Activated CD4-positive, alpha-beta T cell treated with anti-CD3 and anti-CD28 coated beads for 36 hours (primary cell): Measurements from ENCODE around the gene FAAH. TPM values are rescaled to one million over a fixed set of nuclear protein-coding genes. Genes with fewer than 3 reads are reported as not detected.
A peak's percentile ranks its signal among the peaks of the same experiment; 100 is the strongest.

ENCODE experiments used
- ATAC-seq: fragments of 200-7000 bp; cut with Tn5 transposase; one replicate; pipeline ENCODE4 v1.10.0; 2021; ENCODE audit warnings: mild to moderate bottlenecking, moderate library complexity
- CTCF ChIA-PET: fragments of 350-600 bp; sonication (Branson Sonifier 250); formaldehyde crosslinking; loops from one replicate; lab custom pipeline; 2021; ENCODE audit warnings: antibody characterized with exemption; lab: Charles Lee
- POLR2A ChIA-PET: fragments of 350-600 bp; sonication (Branson Sonifier 250); formaldehyde crosslinking; loops from one replicate; lab custom pipeline; 2021; ENCODE audit warnings: antibody characterized with exemption, inconsistent platforms; lab: Charles Lee
- DNase-seq: peaks from one replicate; pipeline ENCODE4 v3.0.0-alpha.2; 2020
- H3K27ac Mint-ChIP-seq: one replicate; pipeline ENCODE4 v1.8.0; 2021; ENCODE audit warnings: mixed read lengths
- H3K27me3 Mint-ChIP-seq: one replicate; pipeline ENCODE4 v1.8.0; 2021; ENCODE audit warnings: mixed read lengths
- H3K36me3 Mint-ChIP-seq: one replicate; pipeline ENCODE4 v1.8.0; 2021; ENCODE audit warnings: low read depth, mixed read lengths
- H3K4me1 Mint-ChIP-seq: one replicate; pipeline ENCODE4 v1.8.0; 2021; ENCODE audit warnings: mixed read lengths
- H3K4me3 Mint-ChIP-seq: one replicate; pipeline ENCODE4 v1.8.0; 2021; ENCODE audit warnings: mild to moderate bottlenecking, moderate library complexity, mixed read lengths
- H3K9me3 Mint-ChIP-seq: one replicate; pipeline ENCODE4 v1.8.0; 2021; ENCODE audit warnings: low read depth, mixed read lengths
- intact Hi-C, 2 experiments: fragments of 100-400 bp; cut with DNase I in 1 of 2; cut with micrococcal nuclease in 1 of 2; formaldehyde crosslinking; loops; one replicate each; pipeline versions ENCODE4 v1.14.2 to v1.15.1; 2022 to 2024; cut with DNase I, micrococcal nuclease
- total RNA-seq, 2 experiments: library from RNA; stranded (reverse); gene quantifications; one replicate each; pipeline ENCODE4 v1.2.3, GENCODE V29; 2021

Gene FAAH
- total RNA-seq, 2 experiments from 2014 or later, result 5.3 to 7.5 TPM

DNA sequence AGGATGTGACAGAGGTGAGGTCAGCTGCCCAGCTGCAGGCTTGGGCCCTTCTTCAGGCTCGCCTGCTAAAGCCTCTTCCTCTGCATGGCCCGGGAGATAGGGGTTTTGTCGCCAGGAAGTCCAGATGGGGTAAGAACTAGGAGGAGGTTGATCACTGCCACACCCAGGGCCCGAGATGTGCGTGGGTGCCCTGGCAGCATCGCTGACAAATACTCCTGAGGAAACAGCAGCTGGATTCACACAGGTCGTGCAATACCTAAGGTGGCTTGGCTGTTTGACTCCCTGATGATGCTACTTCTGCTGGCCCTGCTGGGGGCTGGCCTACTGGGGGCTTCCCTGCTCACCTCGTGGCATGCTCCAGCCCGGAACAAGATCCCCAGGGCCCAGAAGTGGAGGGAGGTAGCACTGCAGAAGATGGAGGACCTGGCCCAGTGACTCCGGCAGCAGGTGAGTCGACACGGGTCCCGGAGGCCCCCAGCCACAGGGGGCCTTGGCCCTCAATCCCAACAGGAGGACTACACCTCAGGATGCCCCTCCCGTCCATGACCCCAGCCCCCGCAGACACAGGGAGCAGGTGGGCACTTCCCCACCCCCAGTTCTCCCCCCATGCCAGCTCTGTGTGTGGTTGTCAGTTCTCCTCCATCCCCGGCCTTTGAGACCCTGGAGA, 29.6 kb downstream of the FAAH start:
- ChIA-PET CTCF (interaction anchor here (1.4 kb wide), 1 partner anchor 17 kb away, joined by 4 read pairs; no protein-coding TSS in a partner anchor), POLR2A (no interaction called here)
- H3K27me3 Mint-ChIP-seq, result peaks cover 13% of the 10 kb centered on the region
- no peak overlapping the region for H3K27ac Mint-ChIP-seq
- no peaks in the 10 kb centered on the region for H3K36me3 Mint-ChIP-seq
- DNase-seq (no peak), ATAC-seq (no peak)
- H3K9me3 Mint-ChIP-seq, result no peaks in the 10 kb centered on the region
- no peaks in the 10 kb centered on the region for H3K4me1 Mint-ChIP-seq
- no peak overlapping the region for H3K4me3 Mint-ChIP-seq
- intact Hi-C loops, result no loop called here

DNA sequence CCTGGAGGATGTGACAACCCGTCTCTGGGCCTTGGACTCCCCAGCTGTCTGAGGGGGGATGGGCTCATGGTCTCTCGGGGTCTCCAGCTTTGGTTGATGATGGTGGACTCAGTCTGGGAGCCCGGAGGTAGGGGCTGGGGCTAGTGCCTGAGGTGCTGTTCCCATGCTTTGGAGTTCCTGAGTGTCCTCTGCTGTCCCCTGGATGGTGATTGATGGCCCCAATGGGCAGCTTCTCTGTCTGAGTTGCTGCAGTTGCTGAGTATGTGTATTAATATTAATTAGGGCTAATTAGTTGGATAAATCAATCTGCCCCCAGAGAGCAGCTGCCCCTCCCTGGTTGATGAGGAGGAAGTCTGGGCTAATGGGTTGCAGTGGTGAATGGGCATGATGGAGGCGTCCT, 30.6 kb downstream of the FAAH start:
- Mint-ChIP-seq H3K36me3 (no peaks in the 10 kb centered on the region), H3K27me3 (peaks cover 13% of the 10 kb centered on the region), H3K4me1 (no peaks in the 10 kb centered on the region), H3K27ac (no peak overlapping the region), H3K4me3 (no peak overlapping the region), H3K9me3 (no peaks in the 10 kb centered on the region)
- POLR2A ChIA-PET, result no interaction called here
- intact Hi-C loops, result no loop called here
- ATAC-seq, result no peak
- no peak for DNase-seq
- CTCF ChIA-PET, result interaction anchor here (1.4 to 2.7 kb wide), 2 partner anchors 18 to 22 kb away, joined by 4 to 9 read pairs; no protein-coding TSS in a partner anchor

DNA sequence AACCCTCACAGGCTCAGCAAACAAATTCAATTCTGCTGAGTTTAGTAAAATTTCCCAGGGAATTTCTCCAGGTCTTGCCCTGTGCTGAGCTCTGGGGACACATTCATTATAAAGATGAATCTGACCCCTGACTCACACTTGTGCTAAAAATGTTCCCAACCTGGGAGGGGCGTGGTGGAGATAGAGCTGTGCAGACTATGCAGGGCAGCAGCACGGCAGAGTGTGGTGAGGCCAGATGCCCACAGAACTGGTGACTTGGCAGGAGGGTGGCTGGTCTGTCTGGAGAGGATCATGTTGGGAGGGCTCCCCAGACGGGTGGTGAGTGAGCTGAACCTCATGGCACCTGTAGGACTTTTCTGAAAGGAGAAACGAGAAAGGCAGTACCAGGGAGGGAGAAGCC, 31.6 kb downstream of the FAAH start:
- H3K9me3 Mint-ChIP-seq, result no peaks in the 10 kb centered on the region
- intact Hi-C loops, result no loop called here
- peak; percentile 19 for ATAC-seq
- DNase-seq, result no peak
- H3K27ac Mint-ChIP-seq, result no peak overlapping the region
- peaks cover 13% of the 10 kb centered on the region for H3K27me3 Mint-ChIP-seq
- no peaks in the 10 kb centered on the region for H3K4me1 Mint-ChIP-seq
- POLR2A ChIA-PET, result no interaction called here
- no peaks in the 10 kb centered on the region for H3K36me3 Mint-ChIP-seq
- CTCF ChIA-PET, result interaction anchor here (0.6 to 2.7 kb wide), 5 partner anchors 14 to 103 kb away, joined by 3 to 9 read pairs (median 4); no protein-coding TSS in a partner anchor
- no peak overlapping the region for H3K4me3 Mint-ChIP-seq

DNA sequence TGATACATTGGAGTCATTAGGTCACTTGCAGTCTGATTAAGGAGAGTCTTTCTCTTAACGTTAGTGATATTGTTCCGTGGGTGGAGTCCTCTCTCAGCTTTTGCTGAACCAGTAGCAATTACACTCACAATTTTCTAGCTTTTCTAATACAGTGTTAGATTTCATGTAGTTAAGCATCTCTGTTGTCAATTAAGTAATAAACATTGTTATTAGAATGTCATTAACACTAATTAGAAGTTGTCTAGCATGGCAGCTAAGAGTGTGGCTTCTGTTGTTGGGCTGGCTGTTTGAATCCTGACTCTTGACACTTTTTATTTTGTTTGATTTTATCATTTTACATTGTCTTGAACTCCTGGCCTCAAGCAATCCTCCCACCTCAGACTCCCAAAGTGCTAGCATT, 33.4 kb downstream of the FAAH start:
- DNase-seq (no peak), ATAC-seq (no peak)
- Mint-ChIP-seq H3K9me3 (no peaks in the 10 kb centered on the region), H3K27ac (no peak overlapping the region), H3K27me3 (peaks cover 8% of the 10 kb centered on the region), H3K4me1 (no peaks in the 10 kb centered on the region), H3K4me3 (no peak overlapping the region), H3K36me3 (no peaks in the 10 kb centered on the region)
- intact Hi-C loops, result no loop called here
- ChIA-PET POLR2A (no interaction called here), CTCF (interaction anchor here (0.8 to 1.8 kb wide), 3 partner anchors 11 to 102 kb away, joined by 3 to 5 read pairs (median 4); no protein-coding TSS in a partner anchor)

DNA sequence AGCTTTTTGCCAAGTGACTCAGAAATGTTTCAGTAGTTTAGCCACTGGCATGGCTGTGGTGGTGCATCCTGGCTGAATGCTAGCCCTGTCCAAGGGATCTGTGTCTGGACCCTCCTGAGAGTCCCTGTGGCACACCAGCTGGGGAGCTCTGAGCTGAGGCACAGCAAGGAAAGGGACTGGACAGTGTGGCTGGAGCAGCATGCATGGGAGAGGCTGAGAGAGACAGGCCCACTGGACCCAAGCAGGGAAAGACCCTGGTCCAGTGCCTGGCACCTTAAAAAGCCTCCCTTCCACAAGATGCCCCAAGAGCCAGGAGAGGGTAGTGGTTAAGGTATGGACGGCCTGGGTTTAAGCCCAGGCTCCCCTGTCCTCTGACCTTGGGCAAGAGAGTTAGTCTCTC, 35.3 kb downstream of the FAAH start:
- Mint-ChIP-seq H3K4me3 (no peak overlapping the region), H3K4me1 (no peaks in the 10 kb centered on the region), H3K27ac (no peak overlapping the region), H3K36me3 (no peaks in the 10 kb centered on the region), H3K9me3 (no peaks in the 10 kb centered on the region), H3K27me3 (peaks cover 8% of the 10 kb centered on the region)
- ChIA-PET CTCF (interaction anchor here (0.6 to 1.3 kb wide), 2 partner anchors 15 to 329 kb away, joined by 3 read pairs; no protein-coding TSS in a partner anchor), POLR2A (no interaction called here)
- DNase-seq (no peak), ATAC-seq (no peak)
- intact Hi-C loops, result no loop called here

DNA sequence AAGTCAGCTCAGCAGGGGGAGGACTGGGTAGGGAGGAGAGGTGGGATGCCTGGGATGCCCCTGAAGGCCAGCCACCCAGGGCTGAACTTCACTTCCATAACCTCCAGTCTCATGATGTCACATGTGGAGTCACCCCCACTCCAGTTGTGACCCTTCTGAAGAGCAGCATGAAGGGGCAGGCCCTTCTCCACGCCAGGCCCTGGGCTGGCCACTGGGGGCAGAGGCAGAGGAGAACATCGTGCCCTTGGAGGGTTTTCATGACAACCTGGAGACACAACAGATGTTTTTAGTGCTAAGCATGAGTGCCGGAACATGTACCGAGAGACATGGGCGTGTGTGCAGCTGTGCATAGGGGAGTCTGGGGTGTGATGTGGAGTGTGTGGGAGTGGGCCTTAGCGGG, 37.6 kb downstream of the FAAH start:
- ATAC-seq (no peak), DNase-seq (no peak)
- H3K36me3 Mint-ChIP-seq, result no peaks in the 10 kb centered on the region
- H3K27ac Mint-ChIP-seq, result no peak overlapping the region
- no peaks in the 10 kb centered on the region for H3K9me3 Mint-ChIP-seq
- POLR2A ChIA-PET, result no interaction called here
- H3K27me3 Mint-ChIP-seq, result no peaks in the 10 kb centered on the region
- H3K4me3 Mint-ChIP-seq, result no peak overlapping the region
- intact Hi-C loops, result no loop called here
- CTCF ChIA-PET, result interaction anchor here (0.6 to 4.2 kb wide), 4 partner anchors 14 to 26 kb away, joined by 3 to 28 read pairs (median 4); no protein-coding TSS in a partner anchor
- no peaks in the 10 kb centered on the region for H3K4me1 Mint-ChIP-seq

DNA sequence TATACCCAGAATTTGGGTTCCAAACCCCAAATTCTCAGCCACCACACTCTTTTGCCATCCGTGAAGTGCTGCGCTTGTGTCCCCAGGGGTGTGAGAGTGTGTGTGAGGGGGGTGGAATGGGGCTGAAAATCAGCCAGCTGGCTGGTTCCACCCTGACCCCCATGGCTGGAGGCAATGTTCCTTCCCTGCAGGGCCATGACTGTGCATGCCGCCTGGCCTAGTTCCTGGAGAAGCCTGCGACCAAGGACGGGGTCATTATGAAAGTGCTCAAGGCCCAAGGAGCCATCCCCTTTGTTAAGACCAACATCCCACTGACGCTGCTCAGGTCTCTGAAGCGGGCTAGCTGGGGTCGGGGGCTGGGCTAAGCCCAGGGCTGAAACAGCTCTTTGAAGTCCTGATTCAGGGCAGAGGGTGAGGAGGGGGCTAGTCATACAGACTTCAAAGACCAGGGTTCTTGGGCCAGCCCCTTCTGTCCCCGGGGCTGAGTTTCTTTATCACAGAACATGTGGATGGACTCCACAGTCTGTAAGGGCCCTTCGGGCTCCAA, 38.7 kb downstream of the FAAH start:
- ATAC-seq (no peak), DNase-seq (no peak)
- intact Hi-C loops, result no loop called here
- ChIA-PET POLR2A (no interaction called here), CTCF (interaction anchor here (0.6 to 4.2 kb wide), 4 partner anchors 12 to 876 kb away, joined by 3 to 28 read pairs (median 5); no protein-coding TSS in a partner anchor)
- Mint-ChIP-seq H3K27me3 (no peaks in the 10 kb centered on the region), H3K4me1 (no peaks in the 10 kb centered on the region), H3K9me3 (no peaks in the 10 kb centered on the region), H3K4me3 (no peak overlapping the region), H3K36me3 (no peaks in the 10 kb centered on the region), H3K27ac (no peak overlapping the region)

DNA sequence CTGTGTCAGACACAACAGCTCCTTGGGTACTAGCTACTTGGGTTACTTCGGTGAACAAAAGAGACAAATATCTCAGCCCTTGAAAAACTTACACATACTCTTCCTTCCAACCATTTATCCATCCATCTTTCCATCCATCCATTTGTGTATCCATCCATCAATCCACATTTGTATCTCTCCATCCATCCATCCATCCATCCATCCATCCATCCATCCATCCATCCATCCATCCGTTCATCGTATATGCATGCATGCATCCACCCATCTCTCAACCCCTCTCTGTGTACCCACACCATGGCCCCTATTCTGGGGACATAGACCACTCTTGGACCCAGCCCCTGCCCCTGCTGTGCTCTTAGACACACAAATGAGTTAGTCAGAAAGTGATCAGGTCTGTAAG, 40.2 kb downstream of the FAAH start:
- Mint-ChIP-seq H3K4me1 (no peaks in the 10 kb centered on the region), H3K27me3 (no peaks in the 10 kb centered on the region), H3K27ac (no peak overlapping the region), H3K9me3 (no peaks in the 10 kb centered on the region), H3K36me3 (no peaks in the 10 kb centered on the region), H3K4me3 (no peak overlapping the region)
- ChIA-PET POLR2A (interaction anchor here (0.6 kb wide), 1 partner anchor 32 kb away, joined by 3 read pairs; no protein-coding TSS in a partner anchor), CTCF (interaction anchor here (0.8 to 4.2 kb wide), 6 partner anchors 11 to 121 kb away, joined by 3 to 28 read pairs (median 4); no protein-coding TSS in a partner anchor)
- ATAC-seq, result no peak
- intact Hi-C loops, result no loop called here
- DNase-seq, result no peak

DNA sequence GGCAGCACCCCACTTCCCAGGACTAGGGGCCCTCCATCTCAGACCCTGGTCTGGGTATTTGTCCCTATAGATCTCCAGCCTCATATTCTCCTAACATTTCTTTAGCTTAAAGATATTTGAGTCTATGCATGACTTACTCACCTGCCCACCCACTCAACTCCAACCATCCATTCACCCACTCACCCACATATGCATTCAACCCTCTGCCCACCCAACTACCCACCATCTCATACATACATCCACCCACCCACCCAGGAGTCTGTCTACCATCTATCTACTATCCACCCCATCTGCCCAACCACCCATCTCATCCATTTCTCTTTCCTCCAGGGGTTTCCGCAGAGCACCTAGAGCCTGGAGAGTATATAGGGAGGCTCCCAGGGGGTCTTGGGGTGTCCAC, 42.7 kb downstream of the FAAH start:
- no peaks in the 10 kb centered on the region for H3K36me3 Mint-ChIP-seq

DNA sequence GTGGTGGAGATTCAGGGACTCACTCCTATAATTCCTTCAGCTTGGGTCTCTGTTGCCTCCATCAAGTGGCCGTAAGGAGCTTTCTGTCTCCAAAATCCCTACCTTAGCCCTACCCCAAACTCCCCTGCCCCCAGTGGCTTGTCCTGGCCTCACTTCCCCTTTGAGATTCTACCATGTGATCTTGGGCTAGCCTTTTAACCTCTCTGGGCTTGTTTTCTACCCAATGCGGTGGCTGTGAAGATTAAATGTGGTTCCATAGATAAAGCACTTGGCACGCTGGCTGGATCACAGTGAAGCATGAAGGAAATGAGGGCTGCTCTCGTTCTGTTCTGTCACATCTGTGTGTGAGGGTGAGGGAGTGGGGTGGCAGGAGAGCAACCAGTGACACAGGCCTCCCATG, 43.6 kb downstream of the FAAH start:
- CTCF ChIA-PET, result no interaction called here
- no peak for DNase-seq
- no peak overlapping the region for H3K4me3 Mint-ChIP-seq

More for the DNA sequence above, 42.7 kb downstream of the FAAH start:
- no peak overlapping the region for H3K4me3 Mint-ChIP-seq
- DNase-seq (no peak), ATAC-seq (no peak)
- ChIA-PET CTCF (interaction anchor here (0.7 to 1.7 kb wide), 5 partner anchors 8 to 288 kb away, joined by 3 to 7 read pairs (median 4); no protein-coding TSS in a partner anchor), POLR2A (no interaction called here)
- H3K27me3 Mint-ChIP-seq, result no peaks in the 10 kb centered on the region
- intact Hi-C loops, result no loop called here
- no peaks in the 10 kb centered on the region for H3K9me3 Mint-ChIP-seq
- no peaks in the 10 kb centered on the region for H3K4me1 Mint-ChIP-seq
- H3K27ac Mint-ChIP-seq, result no peak overlapping the region

DNA sequence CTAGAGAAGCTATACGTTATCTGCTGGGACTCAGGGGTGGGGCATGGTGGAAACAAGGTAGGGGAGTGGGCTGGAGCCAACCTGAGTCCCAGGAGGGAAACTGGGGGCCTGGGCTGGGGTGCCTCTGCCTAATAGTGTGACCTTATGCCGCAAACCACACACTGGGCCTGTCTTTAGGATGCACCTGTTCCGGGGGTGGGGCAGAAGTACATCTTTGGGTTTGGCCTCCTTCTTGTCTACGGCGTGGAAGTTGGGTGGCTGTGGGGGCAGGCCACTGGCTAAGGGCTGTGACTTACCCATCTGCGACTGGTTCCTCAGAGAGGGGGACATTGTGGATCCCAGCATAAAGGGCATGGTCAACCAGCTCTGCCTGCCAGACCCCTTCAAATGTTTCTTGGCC, 44.2 kb downstream of the FAAH start:
- H3K4me1 Mint-ChIP-seq, result peaks cover 6% of the 10 kb centered on the region
- H3K9me3 Mint-ChIP-seq, result no peaks in the 10 kb centered on the region
- no peaks in the 10 kb centered on the region for H3K27me3 Mint-ChIP-seq
- no peak overlapping the region for H3K4me3 Mint-ChIP-seq
- H3K27ac Mint-ChIP-seq, result no peak overlapping the region
- H3K36me3 Mint-ChIP-seq, result no peaks in the 10 kb centered on the region
- no peak for ATAC-seq
- ChIA-PET CTCF (interaction anchor here (1.0 to 1.3 kb wide), 3 partner anchors 25 to 91 kb away, joined by 3 read pairs; no protein-coding TSS in a partner anchor), POLR2A (no interaction called here)
- no peak for DNase-seq
- intact Hi-C loops, result no loop called here

More for the DNA sequence above, 43.6 kb downstream of the FAAH start:
- Mint-ChIP-seq H3K9me3 (no peaks in the 10 kb centered on the region), H3K27ac (no peak overlapping the region), H3K36me3 (no peaks in the 10 kb centered on the region), H3K4me1 (peaks cover 5% of the 10 kb centered on the region), H3K27me3 (no peaks in the 10 kb centered on the region)
- intact Hi-C loops, result no loop called here
- POLR2A ChIA-PET, result no interaction called here
- ATAC-seq, result no peak
